Right atrium auricular region (tissue), 2 donors: ENCODE measurements around the gene POLE3. TPM values are rescaled to one million over a fixed set of nuclear protein-coding genes. Genes with fewer than 3 reads are reported as not detected.
"Not testable (repeated sequence)": the region's sequence is repeated elsewhere in the genome, so short reads cannot be mapped to it uniquely, and the experiment has no call there.

ENCODE experiments used
- DNase-seq: peaks from one replicate; pipeline ENCODE4 v3.0.0-alpha.2; 2019; ENCODE audit warnings: low spot score
- H3K27ac ChIP-seq, 2 donors: fragments of 200-600 bp; sonication (generic); 1 replicate in 1 of 2; 2 replicates in 1 of 2; pipeline ENCODE4 v1.5.1; 2016 to 2019
- H3K27me3 ChIP-seq, 2 donors: fragments of 200-600 bp; sonication (generic); one replicate each; pipeline versions ENCODE4 v1.5.1 to v1.6.0; 2017 to 2019
- H3K36me3 ChIP-seq: fragments of 200-600 bp; sonication (generic); one replicate; pipeline ENCODE4 v1.5.1; 2016
- H3K4me1 ChIP-seq, 2 donors: fragments of 200-600 bp; sonication (generic); one replicate each; pipeline versions ENCODE4 v1.5.1 to v1.6.0; 2017 to 2019
- H3K4me3 ChIP-seq, 2 donors: fragments of 200-600 bp; sonication (generic); 1 replicate in 1 of 2; 2 replicates in 1 of 2; pipeline ENCODE4 v1.5.1; 2017 to 2019; ENCODE audit warnings: mild to moderate bottlenecking in 1 of 2, moderate library complexity in 1 of 2
- H3K9me3 ChIP-seq, 2 donors: fragments of 200-600 bp; sonication (generic); one replicate each; pipeline ENCODE4 v1.5.1; 2019
- total RNA-seq, 2 donors: library from RNA; depleted of rRNA; stranded (reverse); fragments of >200 nt; gene quantifications; one replicate each; pipeline ENCODE4 v1.1.0, GENCODE V29; 2016
- TF ChIP-seq, protein P1 (sequence below), 2 donors: fragments of 200-600 bp; sonication (generic); IDR thresholded peaks; one replicate each; pipeline ENCODE4 v1.5.1; 2019; ENCODE audit warnings: antibody characterized with exemption in 2 of 2

Gene POLE3
- total RNA-seq, 2 donors from 2014 or later: 17.9 to 21.5 TPM

DNA sequence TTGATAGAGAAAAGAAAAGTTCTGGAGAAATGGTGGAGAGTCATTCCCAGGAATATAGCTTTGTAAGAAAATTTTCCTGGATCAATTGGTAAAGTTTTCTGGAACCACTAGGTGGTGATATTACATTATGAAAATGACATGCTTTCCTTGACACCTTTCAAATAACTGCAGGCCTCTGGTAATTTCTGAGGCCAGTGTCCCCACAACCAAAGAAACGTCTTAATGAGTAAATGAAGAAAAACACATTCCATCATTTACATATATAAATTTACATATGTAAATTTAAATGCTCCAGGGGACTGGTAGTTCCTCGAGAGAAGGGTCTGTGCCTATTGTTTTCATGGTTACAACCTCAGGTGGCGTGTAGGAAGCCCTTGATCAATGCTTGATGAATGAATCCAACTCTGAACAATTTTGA, 35.9 kb upstream of the POLE3 start:
- H3K36me3 ChIP-seq: no peaks in the 10 kb centered on the region
- H3K27me3 ChIP-seq: no peaks in the 10 kb centered on the region
- no peak for DNase-seq
- H3K9me3 ChIP-seq: no peaks in the 10 kb centered on the region
- H3K4me1 ChIP-seq: peaks cover 0 to 10% of the 10 kb centered on the region in 2 donors
- H3K27ac ChIP-seq: peak overlapping the region; percentile 19 to 48
- TF ChIP-seq, protein P1, sequence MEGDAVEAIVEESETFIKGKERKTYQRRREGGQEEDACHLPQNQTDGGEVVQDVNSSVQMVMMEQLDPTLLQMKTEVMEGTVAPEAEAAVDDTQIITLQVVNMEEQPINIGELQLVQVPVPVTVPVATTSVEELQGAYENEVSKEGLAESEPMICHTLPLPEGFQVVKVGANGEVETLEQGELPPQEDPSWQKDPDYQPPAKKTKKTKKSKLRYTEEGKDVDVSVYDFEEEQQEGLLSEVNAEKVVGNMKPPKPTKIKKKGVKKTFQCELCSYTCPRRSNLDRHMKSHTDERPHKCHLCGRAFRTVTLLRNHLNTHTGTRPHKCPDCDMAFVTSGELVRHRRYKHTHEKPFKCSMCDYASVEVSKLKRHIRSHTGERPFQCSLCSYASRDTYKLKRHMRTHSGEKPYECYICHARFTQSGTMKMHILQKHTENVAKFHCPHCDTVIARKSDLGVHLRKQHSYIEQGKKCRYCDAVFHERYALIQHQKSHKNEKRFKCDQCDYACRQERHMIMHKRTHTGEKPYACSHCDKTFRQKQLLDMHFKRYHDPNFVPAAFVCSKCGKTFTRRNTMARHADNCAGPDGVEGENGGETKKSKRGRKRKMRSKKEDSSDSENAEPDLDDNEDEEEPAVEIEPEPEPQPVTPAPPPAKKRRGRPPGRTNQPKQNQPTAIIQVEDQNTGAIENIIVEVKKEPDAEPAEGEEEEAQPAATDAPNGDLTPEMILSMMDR (IDR thresholded peaks at IDR 0.05): peak; percentile 32 to 74
- no peak overlapping the region for H3K4me3 ChIP-seq

- H3K27ac ChIP-seq: no peak overlapping the region
- no peaks in the 10 kb centered on the region for H3K36me3 ChIP-seq
- H3K4me3 ChIP-seq: no peak overlapping the region
- no peaks in the 10 kb centered on the region for H3K9me3 ChIP-seq
- DNase-seq: no peak
- H3K4me1 ChIP-seq: peaks cover 0 to 10% of the 10 kb centered on the region in 2 donors
- TF ChIP-seq, protein P1 (IDR thresholded peaks at IDR 0.05): no peak
- H3K27me3 ChIP-seq: no peaks in the 10 kb centered on the region
These were observed 34.3 kb upstream of the POLE3 start for GRCh38 chr9:113444736-113445135.

DNA sequence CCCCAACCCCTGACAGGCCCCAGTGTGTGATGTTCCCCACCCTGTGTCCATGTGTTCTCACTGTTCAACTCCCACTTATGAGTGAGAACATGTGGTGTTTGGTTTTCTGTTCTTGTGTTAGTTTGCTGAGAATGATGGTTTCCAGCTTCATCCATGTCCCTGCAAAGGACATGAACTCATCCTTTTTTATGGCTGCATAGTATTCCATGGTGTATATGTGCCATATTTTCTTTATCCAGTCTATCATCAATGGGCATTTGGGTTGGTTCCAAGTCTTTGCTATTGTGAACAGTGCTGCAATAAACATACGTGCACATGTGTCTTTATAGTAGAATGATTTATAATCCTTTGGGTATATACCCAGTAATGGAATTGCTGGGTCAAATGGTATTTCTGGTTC, 27.2 kb upstream of the POLE3 start:
- not testable (repeated sequence) for DNase-seq

GRCh38 chr9:113436728-113437515, 26.4 kb upstream of the POLE3 start:
- Histone ChIP-seq H3K27me3 (no peaks in the 10 kb centered on the region), H3K36me3 (no peaks in the 10 kb centered on the region), H3K4me1 (no peaks in the 10 kb centered on the region), H3K27ac (no peak overlapping the region), H3K4me3 (no peak overlapping the region), H3K9me3 (no peaks in the 10 kb centered on the region)
- no peak for DNase-seq
- TF ChIP-seq, protein P1 (IDR thresholded peaks at IDR 0.05): no peak

More for the DNA sequence above, 27.2 kb upstream of the POLE3 start:
- not testable (repeated sequence) for H3K36me3 ChIP-seq, H3K9me3 ChIP-seq, H3K27me3 ChIP-seq, H3K4me3 ChIP-seq, H3K27ac ChIP-seq, H3K4me1 ChIP-seq

DNA sequence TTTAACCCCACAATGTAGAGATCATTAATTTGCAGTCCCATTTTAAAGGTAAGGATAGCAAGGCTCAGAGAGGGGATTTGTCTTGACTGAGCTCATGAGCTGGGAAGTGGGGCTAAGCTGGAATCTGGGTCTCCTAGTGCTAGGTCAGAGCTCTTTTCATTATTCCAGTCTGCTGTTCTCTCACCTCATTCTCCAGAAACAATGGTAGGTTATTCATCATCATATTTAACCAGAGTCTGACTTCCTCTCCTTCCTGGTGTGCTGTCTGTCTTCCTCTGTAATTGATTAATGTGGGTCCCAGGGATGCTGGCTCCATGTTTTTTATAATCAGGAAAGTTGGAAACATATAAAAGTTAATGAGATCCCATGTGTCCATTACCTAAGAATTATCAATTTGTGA, 20.7 kb upstream of the POLE3 start:
- no peaks in the 10 kb centered on the region for H3K9me3 ChIP-seq
- H3K4me1 ChIP-seq: no peaks in the 10 kb centered on the region
- DNase-seq: no peak
- no peak overlapping the region for H3K4me3 ChIP-seq
- TF ChIP-seq, protein P1 (IDR thresholded peaks at IDR 0.05): no peak
- no peaks in the 10 kb centered on the region for H3K36me3 ChIP-seq
- no peaks in the 10 kb centered on the region for H3K27me3 ChIP-seq
- H3K27ac ChIP-seq: no peak overlapping the region

- no peak overlapping the region for H3K4me3 ChIP-seq
- no peaks in the 10 kb centered on the region for H3K27me3 ChIP-seq
- no peaks in the 10 kb centered on the region for H3K36me3 ChIP-seq
- no peaks in the 10 kb centered on the region for H3K4me1 ChIP-seq
- H3K9me3 ChIP-seq: no peaks in the 10 kb centered on the region
- DNase-seq: no peak
- TF ChIP-seq, protein P1 (IDR thresholded peaks at IDR 0.05): no peak
- H3K27ac ChIP-seq: no peak overlapping the region
These were observed 17.7 kb upstream of the POLE3 start for GRCh38 chr9:113428062-113428615.
